ENCODE results near the gene HSPG2. TPM values are rescaled to one million over a fixed set of nuclear protein-coding genes. Genes with fewer than 3 reads are reported as not detected.
"Not testable (repeated sequence)": the region's sequence is repeated elsewhere in the genome, so short reads cannot be mapped to it uniquely, and the experiment has no call there.

HSPG2 gene
- total RNA-seq, 1 donor from 2014 or later = 656 TPM

GRCh38 chr1:21830792-21831453 is 106.2 kb downstream of the HSPG2 start:
- H3K27ac Mint-ChIP-seq = no peak overlapping the region
- peaks cover 45% of the 10 kb centered on the region for H3K36me3 Mint-ChIP-seq (ENCODE audit: insufficient read depth)

GRCh38 chr1:21829294-21829693 is 107.8 kb downstream of the HSPG2 start:
- TF ChIP-seq CTCF (IDR thresholded peaks at IDR 0.05; ENCODE audit: unreplicated experiment) = no peak
- H3K27ac Mint-ChIP-seq = no peak overlapping the region
- no peak overlapping the region for H3K4me3 Mint-ChIP-seq (ENCODE audit: low read depth)
- no peaks in the 10 kb centered on the region for H3K27me3 Mint-ChIP-seq
- H3K36me3 Mint-ChIP-seq (ENCODE audit: insufficient read depth) = peaks cover 34% of the 10 kb centered on the region
- H3K4me1 Mint-ChIP-seq (ENCODE audit: low read depth) = no peaks in the 10 kb centered on the region
- DNase-seq (ENCODE audit: low spot score, unreplicated experiment) = no peak
- no peaks in the 10 kb centered on the region for H3K9me3 Mint-ChIP-seq (ENCODE audit: low read depth)

More at GRCh38 chr1:21830792-21831453, 106.2 kb downstream of the HSPG2 start:
- H3K27me3 Mint-ChIP-seq = no peaks in the 10 kb centered on the region
- TF ChIP-seq CTCF (IDR thresholded peaks at IDR 0.05; ENCODE audit: unreplicated experiment) = no peak
- H3K4me1 Mint-ChIP-seq (ENCODE audit: low read depth) = no peaks in the 10 kb centered on the region
- DNase-seq (ENCODE audit: low spot score, unreplicated experiment) = no peak
- H3K4me3 Mint-ChIP-seq (ENCODE audit: low read depth) = no peak overlapping the region
- H3K9me3 Mint-ChIP-seq (ENCODE audit: low read depth) = no peaks in the 10 kb centered on the region

GRCh38 chr1:21828506-21829210 is 108.5 kb downstream of the HSPG2 start:
- no peaks in the 10 kb centered on the region for H3K4me1 Mint-ChIP-seq (ENCODE audit: low read depth)
- peak overlapping the region; percentile 24 for H3K27ac Mint-ChIP-seq
- peaks cover 29% of the 10 kb centered on the region for H3K36me3 Mint-ChIP-seq (ENCODE audit: insufficient read depth)
- DNase-seq (ENCODE audit: low spot score, unreplicated experiment) = no peak
- H3K27me3 Mint-ChIP-seq = no peaks in the 10 kb centered on the region
- H3K4me3 Mint-ChIP-seq (ENCODE audit: low read depth) = no peak overlapping the region
- no peak for TF ChIP-seq CTCF (IDR thresholded peaks at IDR 0.05; ENCODE audit: unreplicated experiment)
- H3K9me3 Mint-ChIP-seq (ENCODE audit: low read depth) = no peaks in the 10 kb centered on the region

GRCh38 chr1:21828075-21828474 is 109.0 kb downstream of the HSPG2 start:
- TF ChIP-seq CTCF (IDR thresholded peaks at IDR 0.05; ENCODE audit: unreplicated experiment) = no peak
- no peak for DNase-seq (ENCODE audit: low spot score, unreplicated experiment)
- no peaks in the 10 kb centered on the region for H3K9me3 Mint-ChIP-seq (ENCODE audit: low read depth)
- no peaks in the 10 kb centered on the region for H3K4me1 Mint-ChIP-seq (ENCODE audit: low read depth)
- no peak overlapping the region for H3K4me3 Mint-ChIP-seq (ENCODE audit: low read depth)
- no peaks in the 10 kb centered on the region for H3K27me3 Mint-ChIP-seq
- H3K36me3 Mint-ChIP-seq (ENCODE audit: insufficient read depth) = peaks cover 29% of the 10 kb centered on the region
- H3K27ac Mint-ChIP-seq = peak overlapping the region; percentile 24

GRCh38 chr1:21827141-21827679 is 109.9 kb downstream of the HSPG2 start:
- no peak for DNase-seq (ENCODE audit: low spot score, unreplicated experiment)
- H3K27ac Mint-ChIP-seq = no peak overlapping the region
- H3K9me3 Mint-ChIP-seq (ENCODE audit: low read depth) = no peaks in the 10 kb centered on the region
- H3K36me3 Mint-ChIP-seq (ENCODE audit: insufficient read depth) = peaks cover 26% of the 10 kb centered on the region
- TF ChIP-seq CTCF (IDR thresholded peaks at IDR 0.05; ENCODE audit: unreplicated experiment) = no peak
- no peaks in the 10 kb centered on the region for H3K4me1 Mint-ChIP-seq (ENCODE audit: low read depth)
- no peak overlapping the region for H3K4me3 Mint-ChIP-seq (ENCODE audit: low read depth)
- no peaks in the 10 kb centered on the region for H3K27me3 Mint-ChIP-seq

GRCh38 chr1:21826694-21827093 is 110.4 kb downstream of the HSPG2 start:
- not testable (repeated sequence) for DNase-seq (ENCODE audit: low spot score, unreplicated experiment); H3K27ac Mint-ChIP-seq; H3K4me3 Mint-ChIP-seq (ENCODE audit: low read depth); H3K9me3 Mint-ChIP-seq (ENCODE audit: low read depth); H3K4me1 Mint-ChIP-seq (ENCODE audit: low read depth); H3K27me3 Mint-ChIP-seq
- H3K36me3 Mint-ChIP-seq (ENCODE audit: insufficient read depth) = peaks cover 25% of the 10 kb centered on the region
